WTC11 (cell line): ENCODE results near the gene TBCEL. TPM values are rescaled to one million over a fixed set of nuclear protein-coding genes. Genes with fewer than 3 reads are reported as not detected.
"Not testable (repeated sequence)": the region's sequence is repeated elsewhere in the genome, so short reads cannot be mapped to it uniquely, and the experiment has no call there.

Experiments
- ATAC-seq: fragments of 200-7000 bp; cut with Tn5 transposase; 2 replicates; pipeline ENCODE4 v1.10.0; 2021; ENCODE audit warnings: mild to moderate bottlenecking, moderate library complexity
- CTCF ChIA-PET: fragments of 300-600 bp; sonication (Branson Sonifier 250); formaldehyde crosslinking; loops from one replicate; lab custom pipeline; 2021; ENCODE audit warnings: antibody characterized with exemption; lab: Charles Lee
- POLR2A ChIA-PET: fragments of 350-600 bp; sonication (Branson Sonifier 250); formaldehyde crosslinking; loops from one replicate; lab custom pipeline; 2021; ENCODE audit warnings: antibody characterized with exemption; lab: Charles Lee
- DNase-seq: peaks from one replicate; pipeline ENCODE4 v3.0.0; 2021; ENCODE audit warnings: low spot score
- H3K27ac Mint-ChIP-seq: 2 replicates; pipeline ENCODE4 v1.8.0; 2021; ENCODE audit warnings: mixed read lengths
- H3K27me3 Mint-ChIP-seq: 2 replicates; pipeline ENCODE4 v1.8.0; 2021; ENCODE audit warnings: low read depth, mild to moderate bottlenecking, moderate library complexity, mixed read lengths
- H3K36me3 Mint-ChIP-seq: 2 replicates; pipeline ENCODE4 v1.8.0; 2021; ENCODE audit warnings: mixed read lengths
- H3K4me1 Mint-ChIP-seq: 2 replicates; pipeline ENCODE4 v1.8.0; 2022; ENCODE audit warnings: mixed read lengths
- H3K4me3 Mint-ChIP-seq: 2 replicates; pipeline ENCODE4 v1.8.0; 2021; ENCODE audit warnings: mild to moderate bottlenecking, moderate library complexity, mixed read lengths
- H3K9me3 Mint-ChIP-seq: 2 replicates; pipeline ENCODE4 v1.8.0; 2021; ENCODE audit warnings: mixed read lengths
- CREM ChIP-seq: sonication (generic); formaldehyde crosslinking; IDR thresholded peaks from 2 replicates; pipeline ENCODE4 v1.8.1; 2022; ENCODE audit warnings: mild to moderate bottlenecking, missing genetic modification reagents, moderate library complexity
- E2F4 ChIP-seq: sonication (generic); formaldehyde crosslinking; IDR thresholded peaks from 2 replicates; pipeline ENCODE4 v1.8.1; 2022; ENCODE audit warnings: low read depth, mild to moderate bottlenecking, moderate library complexity, missing genetic modification reagents, borderline replicate concordance
- JAZF1 ChIP-seq: fragments of 250-450 bp; sonication (Bioruptor Pico); IDR thresholded peaks from 2 replicates; pipeline ENCODE4 v1.9.0; 2021; ENCODE audit warnings: moderate library complexity, mild to moderate bottlenecking, inconsistent platforms
- MXD4 ChIP-seq: fragments of 250-450 bp; sonication (Bioruptor Pico); IDR thresholded peaks from 2 replicates; pipeline ENCODE4 v1.8.0; 2021; ENCODE audit warnings: mild to moderate bottlenecking, moderate library complexity, borderline replicate concordance
- NFATC4 ChIP-seq: fragments of 250-450 bp; sonication (Bioruptor Pico); IDR thresholded peaks from 2 replicates; pipeline ENCODE4 v1.9.0; 2021; ENCODE audit warnings: mild to moderate bottlenecking
- NFYB ChIP-seq: sonication (generic); formaldehyde crosslinking; conservative IDR thresholded peaks from 2 replicates; pipeline ENCODE4 v1.8.0; 2022; ENCODE audit warnings: low read depth, missing genetic modification reagents
- NR2C2 ChIP-seq: sonication (generic); formaldehyde crosslinking; IDR thresholded peaks from 2 replicates; pipeline ENCODE4 v1.8.0; 2022; ENCODE audit warnings: mild to moderate bottlenecking, missing genetic modification reagents
- NR3C1 ChIP-seq: sonication (generic); formaldehyde crosslinking; conservative IDR thresholded peaks from 2 replicates; pipeline ENCODE4 v1.8.1; 2023; ENCODE audit warnings: low read depth, mild to moderate bottlenecking, missing genetic modification reagents
- RELA ChIP-seq: sonication (generic); formaldehyde crosslinking; IDR thresholded peaks from 2 replicates; pipeline ENCODE4 v1.8.1; 2022; ENCODE audit warnings: missing genetic modification reagents, mild to moderate bottlenecking, borderline replicate concordance
- ZBTB43 ChIP-seq: sonication (generic); formaldehyde crosslinking; IDR thresholded peaks from 2 replicates; pipeline ENCODE4 v1.8.1; 2023; ENCODE audit warnings: mild to moderate bottlenecking, missing genetic modification reagents
- ZNF423 ChIP-seq: fragments of 250-450 bp; sonication (Bioruptor Pico); IDR thresholded peaks from 2 replicates; pipeline ENCODE4 v2.1.2; 2022; ENCODE audit warnings: mild to moderate bottlenecking, moderate library complexity
- total RNA-seq: library from RNA; stranded (reverse); gene quantifications from 3 replicates; pipeline ENCODE4 v1.2.3, GENCODE V29; 2021
- TF ChIP-seq, protein P1 (sequence below): fragments of 250-450 bp; sonication (Bioruptor Pico); IDR thresholded peaks from 2 replicates; pipeline ENCODE4 v1.9.0; 2021; ENCODE audit warnings: mild to moderate bottlenecking
- TF ChIP-seq, protein P2 (sequence below): sonication (generic); formaldehyde crosslinking; IDR thresholded peaks from 2 replicates; pipeline ENCODE4 v1.8.1; 2023; ENCODE audit warnings: mild to moderate bottlenecking, missing genetic modification reagents
- TF ChIP-seq, protein P3 (sequence below): fragments of 200-600 bp; IDR thresholded peaks from 2 replicates; pipeline ENCODE4 v1.8.0; 2022; ENCODE audit warnings: antibody characterized with exemption
- TF ChIP-seq, protein P4 (sequence below): sonication (generic); formaldehyde crosslinking; IDR thresholded peaks from 2 replicates; pipeline ENCODE4 v1.8.1; 2022; ENCODE audit warnings: missing genetic modification reagents, borderline replicate concordance

Gene TBCEL
- total RNA-seq, 1 experiment from 2014 or later = 9.5 TPM

DNA sequence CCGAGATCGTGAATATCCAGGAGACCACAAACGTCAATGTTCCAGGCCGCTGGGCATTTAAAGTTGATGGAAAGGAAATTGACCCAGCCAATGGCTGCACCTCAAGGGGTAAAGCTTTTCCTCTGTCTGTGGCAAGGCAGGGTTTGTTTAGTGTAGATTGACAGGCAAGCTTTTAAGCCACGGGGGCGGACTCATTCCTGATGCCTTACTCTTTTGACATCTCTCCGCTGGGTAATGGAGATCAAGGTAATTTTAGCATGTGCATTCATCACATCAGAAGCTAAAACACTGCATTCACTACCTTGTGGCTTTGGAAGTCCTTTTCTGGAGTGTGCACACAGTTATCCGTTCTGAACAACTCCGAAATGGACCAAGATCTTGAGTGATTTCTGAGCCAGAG, 89.7 kb downstream of the TBCEL start:
- H3K4me1 Mint-ChIP-seq = peaks cover 15% of the 10 kb centered on the region
- 0 out of 2 replicates have a peak, but pooled peaks cover 3% of the 10 kb centered on the region for H3K27me3 Mint-ChIP-seq
- H3K27ac Mint-ChIP-seq = no peak overlapping the region
- no peak for DNase-seq
- TF ChIP-seq, protein P1, sequence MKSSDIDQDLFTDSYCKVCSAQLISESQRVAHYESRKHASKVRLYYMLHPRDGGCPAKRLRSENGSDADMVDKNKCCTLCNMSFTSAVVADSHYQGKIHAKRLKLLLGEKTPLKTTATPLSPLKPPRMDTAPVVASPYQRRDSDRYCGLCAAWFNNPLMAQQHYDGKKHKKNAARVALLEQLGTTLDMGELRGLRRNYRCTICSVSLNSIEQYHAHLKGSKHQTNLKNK = no peak
- TF ChIP-seq NFATC4 = no peak
- H3K36me3 Mint-ChIP-seq = no peaks in the 10 kb centered on the region
- no peak overlapping the region for H3K4me3 Mint-ChIP-seq
- CTCF ChIA-PET = interaction anchor here (1.1 to 1.9 kb wide), 4 partner anchors 9 to 179 kb away, joined by 3 to 7 read pairs (median 4); no protein-coding TSS in a partner anchor
- ATAC-seq = no peak
- H3K9me3 Mint-ChIP-seq = no peaks in the 10 kb centered on the region
- POLR2A ChIA-PET = no interaction called here

GRCh38 chr11:121115024-121115423, 91.1 kb downstream of the TBCEL start:
- H3K36me3 Mint-ChIP-seq, H3K27ac Mint-ChIP-seq, ATAC-seq, DNase-seq, H3K4me3 Mint-ChIP-seq, H3K9me3 Mint-ChIP-seq, H3K27me3 Mint-ChIP-seq, POLR2A ChIA-PET: not testable (repeated sequence)
- CTCF ChIA-PET = interaction anchor here (1.1 kb wide), 1 partner anchor 11 kb away, joined by 7 read pairs; no protein-coding TSS in a partner anchor
- peaks cover 20% of the 10 kb centered on the region for H3K4me1 Mint-ChIP-seq

DNA sequence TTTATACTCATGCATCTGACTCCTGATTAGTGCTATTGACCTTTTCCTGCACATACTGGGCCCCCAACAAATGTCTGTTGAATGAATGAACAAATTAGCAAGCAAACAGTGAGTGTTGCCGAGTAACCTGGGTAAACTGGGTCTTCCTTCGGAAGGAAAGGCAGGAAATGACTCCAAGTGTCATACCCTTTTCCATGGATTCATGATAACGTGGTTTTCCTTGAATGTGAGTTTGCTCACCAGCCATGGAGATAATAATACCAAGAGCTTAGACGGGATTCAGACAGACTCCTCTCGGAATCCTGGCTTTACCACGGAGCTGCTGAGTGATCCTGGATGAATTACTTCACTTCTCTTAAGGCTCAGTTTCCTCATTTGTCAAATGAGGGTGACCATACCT, 93.9 kb downstream of the TBCEL start:
- DNase-seq = no peak
- no peaks in the 10 kb centered on the region for H3K27me3 Mint-ChIP-seq
- peaks cover 13% of the 10 kb centered on the region for H3K4me1 Mint-ChIP-seq
- ChIA-PET POLR2A (no interaction called here), CTCF (no interaction called here)
- H3K27ac Mint-ChIP-seq = 0 out of 2 replicates have a peak overlapping the region, but pooled peaks have one; percentile 27
- ATAC-seq = no peak
- H3K36me3 Mint-ChIP-seq = peaks cover 14% of the 10 kb centered on the region
- peaks cover 15% of the 10 kb centered on the region for H3K9me3 Mint-ChIP-seq
- TF ChIP-seq JAZF1 (CRISPR knock-in tag) = no peak
- TF ChIP-seq, protein P2, sequence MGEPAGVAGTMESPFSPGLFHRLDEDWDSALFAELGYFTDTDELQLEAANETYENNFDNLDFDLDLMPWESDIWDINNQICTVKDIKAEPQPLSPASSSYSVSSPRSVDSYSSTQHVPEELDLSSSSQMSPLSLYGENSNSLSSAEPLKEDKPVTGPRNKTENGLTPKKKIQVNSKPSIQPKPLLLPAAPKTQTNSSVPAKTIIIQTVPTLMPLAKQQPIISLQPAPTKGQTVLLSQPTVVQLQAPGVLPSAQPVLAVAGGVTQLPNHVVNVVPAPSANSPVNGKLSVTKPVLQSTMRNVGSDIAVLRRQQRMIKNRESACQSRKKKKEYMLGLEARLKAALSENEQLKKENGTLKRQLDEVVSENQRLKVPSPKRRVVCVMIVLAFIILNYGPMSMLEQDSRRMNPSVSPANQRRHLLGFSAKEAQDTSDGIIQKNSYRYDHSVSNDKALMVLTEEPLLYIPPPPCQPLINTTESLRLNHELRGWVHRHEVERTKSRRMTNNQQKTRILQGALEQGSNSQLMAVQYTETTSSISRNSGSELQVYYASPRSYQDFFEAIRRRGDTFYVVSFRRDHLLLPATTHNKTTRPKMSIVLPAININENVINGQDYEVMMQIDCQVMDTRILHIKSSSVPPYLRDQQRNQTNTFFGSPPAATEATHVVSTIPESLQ = no peak
- TF ChIP-seq RELA (CRISPR knock-in tag) = no peak
- TF ChIP-seq, protein P3, sequence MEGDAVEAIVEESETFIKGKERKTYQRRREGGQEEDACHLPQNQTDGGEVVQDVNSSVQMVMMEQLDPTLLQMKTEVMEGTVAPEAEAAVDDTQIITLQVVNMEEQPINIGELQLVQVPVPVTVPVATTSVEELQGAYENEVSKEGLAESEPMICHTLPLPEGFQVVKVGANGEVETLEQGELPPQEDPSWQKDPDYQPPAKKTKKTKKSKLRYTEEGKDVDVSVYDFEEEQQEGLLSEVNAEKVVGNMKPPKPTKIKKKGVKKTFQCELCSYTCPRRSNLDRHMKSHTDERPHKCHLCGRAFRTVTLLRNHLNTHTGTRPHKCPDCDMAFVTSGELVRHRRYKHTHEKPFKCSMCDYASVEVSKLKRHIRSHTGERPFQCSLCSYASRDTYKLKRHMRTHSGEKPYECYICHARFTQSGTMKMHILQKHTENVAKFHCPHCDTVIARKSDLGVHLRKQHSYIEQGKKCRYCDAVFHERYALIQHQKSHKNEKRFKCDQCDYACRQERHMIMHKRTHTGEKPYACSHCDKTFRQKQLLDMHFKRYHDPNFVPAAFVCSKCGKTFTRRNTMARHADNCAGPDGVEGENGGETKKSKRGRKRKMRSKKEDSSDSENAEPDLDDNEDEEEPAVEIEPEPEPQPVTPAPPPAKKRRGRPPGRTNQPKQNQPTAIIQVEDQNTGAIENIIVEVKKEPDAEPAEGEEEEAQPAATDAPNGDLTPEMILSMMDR = no peak
- TF ChIP-seq NR2C2 (CRISPR knock-in tag) = no peak
- no peak for TF ChIP-seq CREM (CRISPR knock-in tag)
- no peak for TF ChIP-seq MXD4 (CRISPR knock-in tag)
- no peak for TF ChIP-seq ZNF423 (CRISPR knock-in tag)
- TF ChIP-seq NR3C1 (CRISPR knock-in tag) = no peak
- TF ChIP-seq ZBTB43 = no peak
- TF ChIP-seq E2F4 (CRISPR knock-in tag) = no peak
- TF ChIP-seq, protein P4, sequence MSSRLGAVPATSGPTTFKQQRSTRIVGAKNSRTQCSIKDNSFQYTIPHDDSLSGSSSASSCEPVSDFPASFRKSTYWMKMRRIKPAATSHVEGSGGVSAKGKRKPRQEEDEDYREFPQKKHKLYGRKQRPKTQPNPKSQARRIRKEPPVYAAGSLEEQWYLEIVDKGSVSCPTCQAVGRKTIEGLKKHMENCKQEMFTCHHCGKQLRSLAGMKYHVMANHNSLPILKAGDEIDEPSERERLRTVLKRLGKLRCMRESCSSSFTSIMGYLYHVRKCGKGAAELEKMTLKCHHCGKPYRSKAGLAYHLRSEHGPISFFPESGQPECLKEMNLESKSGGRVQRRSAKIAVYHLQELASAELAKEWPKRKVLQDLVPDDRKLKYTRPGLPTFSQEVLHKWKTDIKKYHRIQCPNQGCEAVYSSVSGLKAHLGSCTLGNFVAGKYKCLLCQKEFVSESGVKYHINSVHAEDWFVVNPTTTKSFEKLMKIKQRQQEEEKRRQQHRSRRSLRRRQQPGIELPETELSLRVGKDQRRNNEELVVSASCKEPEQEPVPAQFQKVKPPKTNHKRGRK = no peak
- no peak for TF ChIP-seq NFYB (CRISPR knock-in tag)
- no peak overlapping the region for H3K4me3 Mint-ChIP-seq
